GM06990 (cell line): Measurements from ENCODE around the gene PTCD1.

ENCODE experiments used
- DNase-seq: peaks from one replicate; pipeline ENCODE4 v3.0.0-alpha.2; 2011; ENCODE audit not compliant: insufficient read length; ENCODE audit errors: extremely low read depth
- H3K27me3 ChIP-seq: replicated peaks from 2 replicates; pipeline ENCODE4 v1.6.0; 2011; ENCODE audit warnings: low read length; ENCODE audit not compliant: control insufficient read depth, insufficient read depth
- H3K36me3 ChIP-seq: 2 replicates; pipeline ENCODE4 v1.5.1; 2011; ENCODE audit warnings: low read length; ENCODE audit not compliant: control insufficient read depth, insufficient read depth
- H3K4me3 ChIP-seq: replicated peaks from 2 replicates; pipeline ENCODE4 v1.5.1; 2011; ENCODE audit warnings: low read depth, mild to moderate bottlenecking, control low read depth, low read length
- CTCF ChIP-seq: IDR thresholded peaks from 2 replicates; pipeline ENCODE4 v1.5.1; 2011; ENCODE audit warnings: low read length, control low read depth, mild to moderate bottlenecking, inconsistent platforms; ENCODE audit not compliant: insufficient read depth, poor library complexity, severe bottlenecking

PTCD1 gene

DNA sequence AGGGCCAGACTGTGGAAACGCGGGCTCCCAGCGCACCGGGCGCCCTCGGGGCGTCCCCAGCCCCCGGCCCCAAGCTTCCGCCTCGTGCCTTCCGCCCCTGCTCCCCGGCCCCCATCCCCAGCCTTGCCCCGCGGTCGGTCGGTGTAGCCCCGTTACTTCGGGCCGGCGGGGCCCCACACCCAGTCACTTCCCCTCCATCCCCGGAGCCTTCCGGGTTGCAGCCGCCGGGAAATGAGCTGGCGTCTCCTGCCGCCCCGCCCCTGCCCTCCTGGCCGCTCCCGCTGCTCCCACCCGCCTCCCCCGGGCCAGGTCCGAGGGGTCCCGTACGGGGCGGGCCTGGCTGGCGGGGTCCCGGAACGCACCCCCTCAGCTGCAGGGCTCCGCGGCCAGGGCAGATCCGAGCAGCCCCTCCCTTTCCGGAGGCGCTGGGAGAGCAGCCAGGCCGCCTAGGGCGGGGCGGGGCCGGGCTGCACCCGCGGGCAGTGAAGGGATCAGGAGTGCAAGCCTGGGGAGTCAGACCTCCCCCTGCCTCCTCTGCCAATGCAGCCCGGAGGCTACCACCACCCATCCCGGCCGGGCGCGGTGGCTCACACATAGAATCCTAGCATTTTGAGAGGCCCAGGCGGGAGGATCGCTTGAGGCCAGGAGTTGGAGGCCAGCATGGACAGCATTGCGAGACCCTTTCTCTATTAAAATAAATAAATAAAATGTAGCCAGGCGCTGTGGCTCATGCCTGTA lies 63.4 kb downstream of the PTCD1 start:
- Histone ChIP-seq H3K36me3 (peaks cover 9% of the 10 kb centered on the region), H3K27me3 (no peaks in the 10 kb centered on the region), H3K4me3 (peak overlapping the region; percentile 95)
- TF ChIP-seq CTCF, result no peak
- DNase-seq, result peak; percentile 85

- no peaks in the 10 kb centered on the region for H3K27me3 ChIP-seq
- H3K36me3 ChIP-seq, result peaks cover 11% of the 10 kb centered on the region
- no peak for TF ChIP-seq CTCF
- H3K4me3 ChIP-seq, result peak within 1 kb of the TSS; percentile 95
- DNase-seq, result peak; percentile 89
Observed at GRCh38 chr7:99374111-99375064, 64.2 kb downstream of the PTCD1 start, which contains the start of gene ARPC1B. ARPC1B (plus strand) TSS chr7:99374730; CDS start chr7:99385715, 10,985 bp downstream.

GRCh38 chr7:99373091-99374066 lies 65.2 kb downstream of the PTCD1 start:
- Histone ChIP-seq H3K27me3 (no peaks in the 10 kb centered on the region), H3K4me3 (peak overlapping the region; percentile 95), H3K36me3 (peaks cover 10% of the 10 kb centered on the region)
- TF ChIP-seq CTCF, result no peak
- DNase-seq, result no peak

- no peak overlapping the region for H3K4me3 ChIP-seq
- peaks cover 7% of the 10 kb centered on the region for H3K36me3 ChIP-seq
- no peaks in the 10 kb centered on the region for H3K27me3 ChIP-seq
- DNase-seq, result no peak
- no peak for TF ChIP-seq CTCF
Observed at GRCh38 chr7:99372275-99373090, 66.1 kb downstream of the PTCD1 start.
